OCI-M2 (cell line): ENCODE measurements around the gene HOXA13.

ENCODE experiments used
- DNase-seq: peaks from one replicate; lab custom pipeline; 2025; ENCODE audit not compliant: unreplicated experiment; lab: John Stamatoyannopoulos, UW

HOXA13 gene

DNA sequence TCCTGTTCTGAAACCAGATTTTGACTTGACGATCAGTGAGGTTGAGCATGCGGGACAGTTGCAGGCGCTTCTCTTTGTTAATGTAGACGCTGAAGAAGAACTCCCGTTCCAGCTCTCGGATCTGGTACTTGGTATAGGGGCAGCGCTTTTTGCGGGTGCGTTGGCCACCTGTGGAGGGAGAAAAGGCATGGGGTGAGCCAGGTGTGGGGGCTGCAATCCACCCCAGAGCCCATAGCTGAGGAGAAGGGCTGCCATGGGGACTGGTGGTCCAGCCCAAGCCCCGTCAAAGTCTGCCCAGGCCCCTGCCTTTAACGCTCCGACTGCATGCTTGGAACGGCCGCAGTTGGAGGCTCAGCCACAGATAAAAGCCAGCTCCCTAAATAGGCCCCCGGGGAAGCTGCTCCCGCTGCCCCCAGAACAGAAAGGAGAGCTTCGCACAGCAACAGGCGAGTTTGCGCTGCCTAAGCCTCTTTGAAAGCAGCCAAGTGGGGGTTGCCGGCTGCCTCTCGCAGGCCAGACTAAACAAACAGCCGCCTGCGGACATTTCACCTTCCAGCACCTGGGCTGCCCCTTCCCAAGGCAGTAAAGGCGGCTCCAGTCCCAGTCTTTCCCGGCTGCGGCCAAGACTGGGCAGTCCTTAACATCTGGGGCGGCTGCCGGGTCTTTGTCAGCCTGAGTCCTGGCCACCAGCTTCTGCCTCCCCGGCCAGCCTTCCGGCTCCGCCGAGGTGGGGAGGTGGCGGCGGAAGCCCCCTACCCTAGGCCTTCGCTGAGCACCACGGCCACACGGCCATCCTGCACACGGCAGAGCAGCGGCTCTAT, 16.8 kb downstream of the HOXA13 start:
- no peak for DNase-seq

DNA sequence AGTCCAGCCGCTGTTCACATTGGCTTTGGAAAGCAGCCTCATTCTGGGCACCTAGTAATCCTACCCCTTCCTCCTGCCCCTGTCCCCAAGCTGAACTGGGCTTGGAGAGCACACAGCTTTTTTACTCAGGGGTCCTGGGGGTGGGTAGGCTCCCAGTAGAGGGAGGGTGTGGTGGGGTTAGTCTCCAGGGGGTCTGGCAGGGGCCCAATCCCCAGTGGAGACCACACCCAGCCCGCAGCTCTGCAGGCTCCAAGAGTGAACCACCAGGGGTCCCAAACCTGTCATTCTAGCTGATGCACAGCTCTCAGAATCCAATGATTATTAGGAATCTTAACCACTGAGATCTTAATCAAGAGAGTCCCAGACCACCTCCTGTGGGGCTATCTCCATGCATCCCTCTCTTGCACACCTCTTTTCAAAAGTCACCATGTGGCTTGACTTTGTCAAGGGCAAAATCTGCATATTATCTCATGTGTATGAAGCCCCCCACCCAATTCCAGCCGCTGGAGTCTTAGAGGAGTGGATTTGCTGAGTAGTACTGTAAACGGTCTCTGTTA, 17.5 kb downstream of the HOXA13 start:
- no peak for DNase-seq

DNA sequence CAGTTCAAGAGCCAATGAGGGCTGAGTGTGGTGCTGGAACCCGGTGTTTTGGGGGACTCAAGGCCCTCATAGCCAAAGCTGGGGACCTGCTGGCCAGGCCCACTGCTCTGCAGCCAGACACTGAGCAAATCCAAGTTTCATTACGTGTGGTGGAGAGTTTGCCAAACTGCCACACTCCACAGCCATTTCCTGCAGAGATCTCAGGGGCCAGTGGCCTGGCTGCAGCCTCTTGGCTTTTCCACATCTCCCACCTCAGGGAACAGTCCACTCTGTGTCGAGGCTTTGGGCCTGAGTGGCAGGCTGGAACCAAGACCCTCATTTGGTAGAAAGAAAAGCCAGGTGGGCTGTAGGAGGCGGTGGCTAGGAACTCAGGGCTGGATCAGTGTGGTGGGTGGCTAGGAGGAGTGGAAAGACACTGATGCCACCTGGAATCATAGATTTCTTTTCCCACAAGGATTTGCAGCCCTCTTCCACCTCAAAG, 18.1 kb downstream of the HOXA13 start:
- no peak for DNase-seq

DNA sequence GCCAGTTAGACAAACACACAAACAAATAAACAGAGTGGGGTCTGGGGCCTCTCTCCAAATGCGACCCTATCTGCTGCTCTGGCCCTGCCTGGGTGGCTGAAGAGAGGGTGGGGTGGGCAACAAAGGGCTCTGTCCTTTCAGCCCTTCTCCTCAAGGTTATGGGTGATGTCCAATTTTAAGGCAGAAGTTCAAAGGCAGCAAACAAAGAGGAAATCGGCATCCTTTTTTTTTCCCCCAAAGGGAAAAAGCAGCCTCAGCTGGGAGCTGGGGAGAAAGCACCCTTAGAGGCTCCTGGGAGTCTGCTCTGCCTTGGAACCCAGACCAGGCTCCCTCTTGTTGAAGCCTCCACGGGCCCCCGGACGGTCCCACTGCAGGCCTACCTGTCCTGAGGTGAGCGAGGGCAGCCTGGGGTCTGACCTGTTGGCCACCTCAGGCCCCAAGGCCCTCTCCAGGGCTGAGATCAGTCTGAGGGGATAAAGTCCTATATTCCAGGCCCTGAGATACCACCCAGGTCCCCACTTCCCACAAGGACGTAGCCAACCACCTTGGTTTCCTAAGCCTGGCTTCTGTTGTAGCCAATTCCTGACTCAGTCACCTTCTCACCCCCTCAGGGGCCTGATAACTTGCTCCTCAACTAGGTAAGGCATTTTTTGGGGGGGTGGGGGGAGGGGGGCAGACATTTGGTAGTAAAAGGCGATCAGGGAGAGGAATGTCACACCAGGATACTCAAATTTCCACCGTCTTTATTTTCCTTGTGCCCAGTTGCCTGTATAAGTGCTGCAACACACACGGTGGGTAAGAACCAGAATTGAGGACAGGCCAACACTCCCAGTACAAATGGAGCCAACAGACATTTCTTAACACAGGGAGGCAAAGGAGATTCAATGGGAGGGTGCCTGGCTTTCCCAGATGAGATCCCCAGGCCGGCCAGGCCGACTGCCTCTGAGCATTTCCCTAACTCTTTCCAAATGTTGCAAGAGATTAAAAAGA, 19.2 kb downstream of the HOXA13 start:
- DNase-seq: no peak

DNA sequence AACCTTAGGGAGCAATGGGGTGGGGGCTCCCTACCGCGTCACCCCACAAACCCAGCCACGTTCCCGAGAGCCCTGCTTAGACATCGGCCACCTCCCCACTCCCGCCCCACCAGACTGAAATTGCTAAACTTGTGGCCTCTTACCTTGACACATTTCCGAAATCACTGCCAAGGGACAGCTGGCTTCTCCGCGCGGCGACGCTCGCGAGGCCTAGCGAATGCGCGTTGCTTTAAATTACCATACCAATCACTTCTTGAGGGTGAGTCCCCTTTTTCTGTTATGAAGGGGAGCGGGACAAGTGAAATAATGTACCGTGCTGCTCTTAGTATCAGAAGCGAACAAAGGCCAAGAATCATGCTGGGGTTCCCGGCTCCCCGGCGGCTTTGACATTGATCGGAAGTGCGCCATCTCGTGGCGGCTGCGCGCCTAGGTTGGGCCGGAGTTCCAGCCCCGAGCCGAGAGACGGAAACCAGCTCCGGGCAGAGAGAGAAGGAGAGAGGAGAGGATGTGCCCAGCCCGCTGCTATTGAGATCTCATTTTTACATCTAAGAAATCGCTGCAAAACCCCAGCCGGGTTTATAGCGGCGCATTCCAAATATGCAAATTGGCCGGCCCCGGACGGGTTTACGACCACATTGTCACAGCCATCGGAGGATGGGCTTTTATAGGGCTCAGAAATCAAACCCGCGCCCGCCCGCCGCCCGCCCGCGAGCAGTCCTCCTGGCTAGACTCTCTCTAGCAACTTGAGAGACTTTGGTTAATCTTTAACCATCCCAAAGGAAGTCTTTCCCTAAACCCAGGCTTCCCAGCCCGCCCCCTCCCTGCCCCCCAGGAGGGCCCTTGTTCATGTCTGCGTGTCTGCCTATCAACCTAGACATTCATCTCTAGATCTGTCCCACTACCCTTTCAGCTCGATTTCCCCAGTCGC, 20.1 kb downstream of the HOXA13 start:
- DNase-seq: no peak

DNA sequence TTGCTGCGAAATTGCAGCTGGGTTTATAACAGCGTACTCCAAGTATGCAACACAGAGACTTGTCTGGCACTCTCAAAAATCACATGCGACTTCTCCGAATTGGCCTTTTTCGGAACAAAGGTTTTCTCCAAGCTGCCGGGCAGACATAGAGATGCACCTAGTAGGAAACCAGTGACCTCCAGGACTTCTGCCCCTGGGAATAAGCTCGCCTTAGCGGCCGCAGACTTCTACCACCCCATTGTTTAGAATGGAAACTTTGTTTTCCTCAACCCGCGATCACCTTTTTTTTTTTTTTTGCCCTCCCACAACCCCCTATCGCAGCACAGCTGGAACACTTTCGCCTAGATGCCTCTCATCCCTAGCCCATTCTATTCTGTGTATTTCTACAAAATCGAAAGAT, 20.9 kb downstream of the HOXA13 start:
- no peak for DNase-seq

DNA sequence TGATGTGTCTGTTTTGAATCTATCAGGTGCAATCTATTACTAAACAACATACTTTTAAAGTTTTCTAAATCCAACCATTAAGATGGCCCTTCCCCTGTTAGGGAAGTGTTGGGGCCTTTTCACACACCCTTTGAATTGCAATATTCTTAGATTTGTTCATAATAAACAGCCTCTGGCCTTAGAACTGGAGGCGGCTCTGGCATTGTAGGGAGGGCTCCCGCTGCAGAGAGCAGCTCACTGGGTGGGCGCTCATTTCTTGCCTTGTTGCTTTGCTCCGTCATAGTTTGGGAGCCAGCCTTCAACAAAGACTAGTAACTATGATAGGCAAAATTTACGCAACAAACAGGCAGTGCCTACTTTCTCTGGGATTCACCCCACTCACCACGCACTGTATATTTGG, 21.5 kb downstream of the HOXA13 start:
- DNase-seq: no peak

DNA sequence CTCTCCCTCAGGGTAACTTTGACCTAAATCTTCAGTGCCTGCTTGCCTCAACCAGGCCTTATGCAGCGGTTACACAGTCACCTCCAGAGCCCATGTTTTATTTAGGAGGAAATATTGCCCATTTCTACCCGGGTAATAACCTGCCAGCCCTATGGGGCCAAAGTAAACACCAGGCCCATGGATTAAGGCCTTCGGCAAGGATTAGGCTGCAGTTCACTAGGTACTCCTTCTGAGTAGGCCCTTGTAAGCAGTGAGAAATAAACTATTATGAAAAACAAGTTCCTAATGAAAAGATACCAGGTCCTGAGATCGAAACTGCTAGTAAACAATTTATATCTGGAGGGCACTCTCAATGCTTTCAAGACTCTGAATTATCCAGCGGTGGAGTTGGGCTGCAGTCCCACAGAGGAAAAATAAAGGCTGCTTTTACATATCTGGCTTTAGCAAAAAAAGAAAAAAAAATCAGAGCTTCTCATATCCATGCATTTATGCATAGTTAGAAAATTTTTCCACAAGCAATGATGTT, 22.0 kb downstream of the HOXA13 start:
- no peak for DNase-seq

DNA sequence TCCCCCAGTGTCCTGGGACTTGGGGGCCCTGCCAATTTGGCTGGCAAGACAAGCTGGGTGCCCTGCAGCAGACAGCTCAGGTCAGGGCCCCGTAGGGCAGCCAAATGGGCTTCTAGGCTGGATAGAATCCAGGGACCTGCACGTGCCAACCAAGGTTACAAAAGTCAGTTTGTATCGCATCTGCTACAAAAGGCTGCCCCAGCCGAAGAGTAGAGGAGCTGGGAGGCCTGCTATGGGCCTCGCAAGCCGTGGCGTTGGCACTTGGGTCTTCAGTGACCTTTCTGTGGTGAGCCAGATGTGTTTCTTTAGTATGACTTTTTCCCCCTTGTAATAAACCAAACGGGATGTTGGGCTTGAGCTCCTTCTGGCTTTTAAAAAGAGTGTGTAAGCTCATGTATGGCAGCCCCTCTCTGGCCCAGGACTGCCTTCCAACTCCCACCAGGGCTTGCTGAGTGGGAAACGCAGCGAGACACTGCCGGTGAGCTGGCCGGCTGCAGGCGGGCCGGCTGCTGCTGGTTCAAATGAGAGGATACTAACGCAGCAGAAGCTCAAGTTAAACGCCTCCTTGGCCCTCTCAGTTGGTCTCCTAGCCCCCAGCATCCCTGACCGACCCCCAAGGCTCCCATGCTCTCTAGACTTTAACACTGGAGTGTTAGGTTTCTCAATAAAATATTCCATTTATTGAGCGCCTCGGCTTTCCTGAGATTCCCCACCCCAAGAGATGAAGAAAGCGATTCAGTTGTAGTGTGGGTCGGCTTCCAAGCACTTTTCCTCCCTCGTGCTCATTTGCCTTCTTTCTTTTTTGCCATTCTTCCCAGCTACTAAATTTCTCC, 22.7 kb downstream of the HOXA13 start:
- no peak for DNase-seq

DNA sequence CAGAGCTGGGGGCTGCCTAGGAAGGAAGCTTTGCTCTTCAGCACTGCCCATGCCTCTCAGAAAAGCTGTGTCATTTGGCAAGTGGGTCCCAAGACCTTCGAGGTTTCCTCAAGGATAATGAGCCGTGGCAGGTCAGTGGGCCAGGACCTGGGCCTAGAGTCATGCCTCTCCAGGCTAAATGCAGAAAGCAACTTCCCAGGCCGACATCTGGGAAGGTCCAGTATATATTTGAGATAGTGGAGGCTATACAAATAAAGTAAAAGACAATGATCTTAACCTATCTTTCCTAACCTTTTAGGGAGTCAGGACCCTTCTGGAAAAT, 23.4 kb downstream of the HOXA13 start:
- DNase-seq: no peak

DNA sequence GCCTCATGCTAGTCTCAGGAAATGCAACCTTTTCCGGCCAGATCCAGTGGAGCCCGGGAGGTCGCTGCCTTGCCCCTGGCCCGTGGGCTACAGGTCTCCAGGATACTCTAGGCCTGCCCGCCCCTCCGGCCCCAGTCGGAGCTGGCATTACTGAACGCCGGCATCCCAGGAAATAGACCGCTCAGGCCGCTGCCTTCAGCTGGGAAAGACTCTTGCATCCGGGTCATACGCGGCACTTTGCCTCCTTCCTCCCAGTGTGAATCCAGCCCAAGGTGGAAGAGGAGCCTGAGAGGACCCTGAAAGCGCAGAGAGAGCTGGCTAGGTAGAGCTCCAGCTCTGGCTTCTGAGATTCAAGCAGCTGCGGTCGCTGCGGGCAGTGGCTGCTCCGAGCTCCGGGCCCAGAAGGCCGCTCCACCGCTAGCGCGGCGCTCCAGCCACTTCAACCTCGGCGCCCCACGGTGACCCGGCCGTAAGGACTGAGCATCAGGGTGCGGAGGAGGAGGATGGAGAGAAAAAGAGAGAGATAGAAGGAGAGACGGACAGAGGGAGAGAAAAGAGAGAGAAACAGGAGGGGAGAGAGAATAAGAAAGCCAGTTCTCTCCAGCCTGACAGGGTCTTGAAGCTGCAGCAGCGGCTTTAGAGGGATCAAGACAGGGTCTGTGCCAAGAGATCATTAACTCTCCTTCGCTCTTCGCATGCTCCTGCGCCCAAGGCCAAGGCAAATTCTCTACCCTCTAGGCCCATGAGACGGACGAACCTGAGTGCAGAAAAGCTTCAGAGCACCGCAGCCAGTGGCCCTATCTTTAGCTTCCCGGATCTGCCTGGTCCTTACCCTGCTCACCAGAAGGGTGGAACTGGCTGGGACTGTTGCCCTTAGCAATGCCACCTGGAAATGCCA, 24.0 kb downstream of the HOXA13 start:
- no peak for DNase-seq

DNA sequence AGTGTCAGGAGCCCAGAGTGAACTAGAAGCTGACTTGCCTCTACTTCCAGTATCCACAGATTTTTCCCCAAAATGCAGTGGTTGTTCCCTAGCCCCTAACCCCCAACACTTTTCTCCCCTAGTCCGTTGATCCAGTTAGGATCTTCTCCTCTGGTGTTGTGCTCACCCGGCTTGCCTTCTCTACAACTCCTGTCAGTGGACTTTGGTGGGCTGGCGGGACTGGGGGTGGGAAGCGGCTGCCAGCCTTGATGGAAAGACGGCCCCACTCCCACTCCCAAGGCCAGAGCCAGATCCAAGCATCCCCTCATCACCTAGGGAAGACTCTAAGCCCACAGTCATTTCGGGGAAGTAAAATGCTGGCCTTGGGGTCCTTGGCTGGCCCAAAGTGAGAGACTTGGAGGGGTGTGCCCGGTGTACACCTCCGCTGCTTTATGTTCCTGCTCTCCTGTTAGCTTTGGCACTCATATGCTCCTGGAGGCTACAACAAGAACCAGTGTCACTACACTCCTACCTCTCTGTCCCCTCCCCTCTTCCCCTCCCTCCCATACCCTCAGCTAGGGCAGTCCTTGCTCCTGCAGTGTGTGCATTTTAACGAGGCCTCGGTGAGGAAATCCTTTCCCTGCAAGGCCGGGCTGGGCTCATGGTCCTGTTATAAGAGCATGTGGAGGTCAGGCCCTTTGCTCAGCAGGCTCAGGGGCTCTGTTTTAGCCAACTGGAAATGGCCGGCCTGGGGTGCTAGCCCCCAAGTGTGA, 24.8 kb downstream of the HOXA13 start:
- DNase-seq: no peak

DNA sequence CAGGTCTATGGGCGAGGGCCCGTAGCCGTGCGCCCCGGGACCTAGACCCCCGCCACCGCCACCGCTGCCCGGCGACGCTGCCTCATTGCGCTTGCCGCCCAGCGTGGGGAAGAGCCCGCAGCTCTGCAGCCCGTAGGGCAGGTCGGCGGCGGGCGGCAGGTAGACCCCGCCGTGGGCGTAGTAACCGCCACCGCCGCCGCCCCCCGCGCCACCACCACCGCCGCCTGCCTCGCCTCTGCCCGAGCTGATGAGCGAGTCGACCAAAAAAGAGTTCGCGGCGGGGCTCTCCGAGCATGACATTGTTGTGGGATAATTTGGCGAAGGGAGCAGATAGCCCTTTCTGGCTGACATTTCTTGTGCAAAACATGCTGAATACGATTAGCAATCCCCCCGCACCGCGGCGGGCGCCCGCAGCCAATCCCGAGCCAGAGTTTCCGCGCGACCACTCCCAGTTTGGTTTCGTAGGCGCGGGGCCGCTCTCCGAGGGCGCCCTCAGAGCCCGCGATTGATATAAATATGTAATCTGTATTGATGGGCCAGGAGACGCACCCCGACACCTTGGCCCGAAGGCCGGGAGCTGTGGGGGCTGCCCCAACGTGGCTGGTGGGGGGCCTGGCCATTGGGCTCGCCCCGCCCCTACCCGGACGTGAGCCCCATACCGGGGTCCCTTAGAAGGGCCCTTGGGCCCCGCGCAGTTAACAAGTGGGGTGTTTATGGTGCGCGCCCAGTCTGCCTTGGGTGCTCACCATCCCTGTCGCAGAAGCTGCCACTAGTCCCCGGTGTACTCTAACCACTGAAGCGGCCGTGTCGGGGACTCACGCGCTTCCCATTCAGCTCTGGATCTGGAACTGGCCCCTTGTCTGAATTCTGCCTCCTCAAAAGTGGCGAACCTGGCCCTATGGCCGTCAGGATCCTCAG, 25.7 kb downstream of the HOXA13 start, which contains the start of gene HOXA10:
TSS of gene HOXA10 (minus strand) at position 365 of the 918 bp plus-strand sequence. CDS start at position 351, 14 bp downstream.
- DNase-seq: no peak

DNA sequence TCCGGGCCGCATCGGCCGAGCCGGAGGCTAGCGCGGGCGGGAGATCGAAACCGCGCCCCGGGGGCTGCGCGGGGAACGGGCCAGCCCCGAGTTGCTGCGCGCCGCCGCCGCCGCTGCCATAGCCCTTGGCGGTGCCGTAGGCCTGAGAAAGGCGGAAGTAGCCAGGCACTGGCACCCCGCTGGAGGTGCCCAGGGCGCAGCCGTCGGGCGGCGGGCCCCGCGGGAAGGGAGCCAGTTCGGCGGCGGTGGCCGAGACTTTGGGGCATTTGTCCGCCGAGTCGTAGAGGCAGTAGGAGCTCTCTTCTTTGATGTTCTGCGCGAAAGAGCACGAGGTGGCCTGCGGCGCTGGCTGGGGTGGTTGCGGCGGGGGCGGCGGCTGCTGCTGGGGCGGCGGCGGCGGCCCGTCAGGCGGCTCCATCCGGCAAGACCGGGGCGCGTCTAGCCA, 26.4 kb downstream of the HOXA13 start:
- DNase-seq: no peak

DNA sequence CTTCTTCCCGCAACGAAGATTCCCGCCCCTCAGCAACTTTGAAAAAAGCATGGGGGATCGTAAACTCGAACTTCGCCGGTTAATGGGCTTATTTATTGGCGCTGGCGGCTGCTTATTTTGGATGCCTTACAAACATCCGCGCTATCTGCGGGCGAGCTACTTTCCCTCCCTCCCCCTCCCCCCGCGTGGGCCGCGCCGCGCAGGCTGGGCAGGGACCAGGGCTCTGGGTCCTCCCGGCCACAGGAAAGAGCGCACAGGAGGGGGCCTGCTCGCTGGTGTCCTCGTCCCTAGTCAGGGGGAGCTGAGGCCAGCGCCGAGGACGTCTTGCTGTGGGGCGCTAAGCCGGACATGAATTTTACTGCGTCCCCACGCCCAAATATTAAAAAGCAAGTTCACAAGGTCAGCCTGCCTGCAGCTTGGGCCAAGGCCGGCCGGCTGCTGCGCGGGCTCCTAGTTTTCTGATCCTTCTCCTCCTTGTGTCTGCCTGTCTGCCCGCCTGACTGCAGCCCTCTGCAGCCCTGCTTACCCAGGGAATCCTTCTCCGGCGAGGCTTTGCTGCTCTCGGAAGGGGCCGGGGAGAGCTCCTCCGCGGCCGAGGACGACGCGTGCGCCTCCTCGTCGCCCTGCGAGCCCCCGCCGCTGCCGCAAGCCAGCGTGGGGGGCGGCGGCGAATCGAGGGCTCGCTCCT, 26.9 kb downstream of the HOXA13 start:
- DNase-seq: no peak

DNA sequence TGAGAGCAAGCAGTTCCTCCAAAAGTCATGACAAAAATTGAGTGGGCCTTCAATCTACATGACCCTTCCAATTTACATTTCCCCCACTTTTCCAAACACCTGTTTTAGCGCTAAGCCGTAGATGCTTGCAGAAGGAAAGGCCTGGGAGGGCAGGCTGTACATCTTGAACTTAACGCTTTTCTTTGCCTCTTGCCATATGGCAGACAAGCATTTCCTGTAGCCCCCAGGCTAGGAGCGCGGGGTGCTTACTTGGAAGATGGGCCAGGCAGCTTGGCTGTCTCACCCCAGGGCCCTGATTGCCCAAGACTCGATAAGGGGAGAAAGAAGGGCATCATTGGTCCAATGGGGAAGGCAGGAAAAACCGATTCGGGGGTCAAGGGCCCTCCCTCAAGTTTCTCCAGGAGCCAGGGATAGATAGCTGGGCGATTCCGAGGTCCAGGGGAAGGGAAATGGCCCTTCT, 27.5 kb downstream of the HOXA13 start:
- no peak for DNase-seq
